LHCN-M2 (cell line): ENCODE results near the gene SHISA2. TPM values are rescaled to one million over a fixed set of nuclear protein-coding genes. Genes with fewer than 3 reads are reported as not detected.
A peak's percentile ranks its signal among the peaks of the same experiment; 100 is the strongest.

Source experiments
- DNase-seq: peaks from one replicate; pipeline ENCODE4 v3.0.0-alpha.2; 2012; ENCODE audit warnings: low read depth
- total RNA-seq: library from RNA; depleted of rRNA; stranded (reverse); fragments of >200 nt; gene quantifications from 2 replicates; pipeline ENCODE4 v1.2.3, GENCODE V29; 2014

Gene SHISA2
- total RNA-seq, 1 experiment from 2014 or later: 65.7 TPM

- DNase-seq: no peak
Observed at GRCh38 chr13:26048741-26049140, 3.1 kb downstream of the SHISA2 start.

- DNase-seq: no peak
Observed at GRCh38 chr13:26047040-26047439, 4.8 kb downstream of the SHISA2 start.

- no peak for DNase-seq
Observed at GRCh38 chr13:26046639-26047038, 5.2 kb downstream of the SHISA2 start.

- DNase-seq: no peak
Observed at GRCh38 chr13:26045142-26045541, 6.7 kb downstream of the SHISA2 start.

- no peak for DNase-seq
Observed at GRCh38 chr13:26042785-26043184, 9.0 kb downstream of the SHISA2 start.

GRCh38 chr13:26041444-26041843 lies 10.4 kb downstream of the SHISA2 start:
- no peak for DNase-seq

- no peak for DNase-seq
Observed at GRCh38 chr13:26038931-26039475, 12.8 kb downstream of the SHISA2 start.

- peak; percentile 64 for DNase-seq
Observed at GRCh38 chr13:26037302-26037701, 14.5 kb downstream of the SHISA2 start.

- DNase-seq: no peak
Observed at GRCh38 chr13:26036383-26036782, 15.4 kb downstream of the SHISA2 start.

- no peak for DNase-seq
Observed at GRCh38 chr13:26034018-26034417, 17.8 kb downstream of the SHISA2 start.

GRCh38 chr13:26030331-26030730 lies 21.5 kb downstream of the SHISA2 start:
- no peak for DNase-seq

GRCh38 chr13:26029581-26030136 lies 22.2 kb downstream of the SHISA2 start:
- no peak for DNase-seq

GRCh38 chr13:26026211-26026610 lies 25.6 kb downstream of the SHISA2 start:
- DNase-seq: no peak

GRCh38 chr13:26025771-26026170 lies 26.0 kb downstream of the SHISA2 start:
- no peak for DNase-seq

GRCh38 chr13:26025196-26025595 lies 26.6 kb downstream of the SHISA2 start:
- DNase-seq: peak; percentile 42

- DNase-seq: no peak
Observed at GRCh38 chr13:26024558-26024957, 27.3 kb downstream of the SHISA2 start.

- peak; percentile 94 for DNase-seq
Observed at GRCh38 chr13:26022538-26023292, 29.1 kb downstream of the SHISA2 start.

- DNase-seq: no peak
Observed at GRCh38 chr13:26021956-26022355, 29.9 kb downstream of the SHISA2 start.

GRCh38 chr13:26021516-26021915 lies 30.3 kb downstream of the SHISA2 start:
- DNase-seq: peak; percentile 77

- DNase-seq: peak; percentile 44
Observed at GRCh38 chr13:26020891-26021290, 30.9 kb downstream of the SHISA2 start.

GRCh38 chr13:26019881-26020870 lies 31.6 kb downstream of the SHISA2 start:
- peak; percentile 83 for DNase-seq

- DNase-seq: no peak
Observed at GRCh38 chr13:26019251-26019650, 32.6 kb downstream of the SHISA2 start.
